ENCODE results near the gene CDK6.

GRCh38 chr7:92714767-92715166, 121.6 kb downstream of the CDK6 start:
- TF ChIP-seq POLR2A (IDR thresholded peaks at IDR 0.05; ENCODE audit: low read depth, low read length), result no peak
- TF ChIP-seq TAF1 (IDR thresholded peaks at IDR 0.05; ENCODE audit: borderline replicate concordance, low read depth, low read length), result no peak
- no peak for TF ChIP-seq POLR2AphosphoS5 (IDR thresholded peaks at IDR 0.05; ENCODE audit: low read depth, low read length)
